Peyer's patch (tissue), 4 donors: ENCODE results near the gene PSMB2.

Source experiments
- CTCF ChIP-seq, 6 experiments: fragments of 450-650 bp in 4 of 6; fragments of 200-600 bp in 2 of 6; sonication (generic) in 1 of 6; IDR thresholded peaks; one replicate each; pipeline ENCODE4 v1.5.1; 2017 to 2019; ENCODE audit warnings: antibody characterized with exemption in 6 of 6, mild to moderate bottlenecking in 3 of 6, moderate library complexity in 1 of 6
- POLR2A ChIP-seq, 2 donors: fragments of 450-650 bp; IDR thresholded peaks; one replicate each; pipeline ENCODE4 v1.5.1; 2017; ENCODE audit warnings: antibody characterized with exemption in 2 of 2, mild to moderate bottlenecking in 2 of 2, moderate library complexity in 2 of 2

GRCh38 chr1:35656863-35657232, 15.5 kb upstream of the PSMB2 start:
- TF ChIP-seq POLR2A (IDR thresholded peaks at IDR 0.05), result no peak
- no peak for TF ChIP-seq CTCF (IDR thresholded peaks at IDR 0.05)
